DMS 273 (cell line): Measurements from ENCODE around the gene PTPRG.

ENCODE experiments used
- DNase-seq: peaks from one replicate; lab custom pipeline; 2025; ENCODE audit not compliant: unreplicated experiment; lab: John Stamatoyannopoulos, UW

PTPRG gene

DNA sequence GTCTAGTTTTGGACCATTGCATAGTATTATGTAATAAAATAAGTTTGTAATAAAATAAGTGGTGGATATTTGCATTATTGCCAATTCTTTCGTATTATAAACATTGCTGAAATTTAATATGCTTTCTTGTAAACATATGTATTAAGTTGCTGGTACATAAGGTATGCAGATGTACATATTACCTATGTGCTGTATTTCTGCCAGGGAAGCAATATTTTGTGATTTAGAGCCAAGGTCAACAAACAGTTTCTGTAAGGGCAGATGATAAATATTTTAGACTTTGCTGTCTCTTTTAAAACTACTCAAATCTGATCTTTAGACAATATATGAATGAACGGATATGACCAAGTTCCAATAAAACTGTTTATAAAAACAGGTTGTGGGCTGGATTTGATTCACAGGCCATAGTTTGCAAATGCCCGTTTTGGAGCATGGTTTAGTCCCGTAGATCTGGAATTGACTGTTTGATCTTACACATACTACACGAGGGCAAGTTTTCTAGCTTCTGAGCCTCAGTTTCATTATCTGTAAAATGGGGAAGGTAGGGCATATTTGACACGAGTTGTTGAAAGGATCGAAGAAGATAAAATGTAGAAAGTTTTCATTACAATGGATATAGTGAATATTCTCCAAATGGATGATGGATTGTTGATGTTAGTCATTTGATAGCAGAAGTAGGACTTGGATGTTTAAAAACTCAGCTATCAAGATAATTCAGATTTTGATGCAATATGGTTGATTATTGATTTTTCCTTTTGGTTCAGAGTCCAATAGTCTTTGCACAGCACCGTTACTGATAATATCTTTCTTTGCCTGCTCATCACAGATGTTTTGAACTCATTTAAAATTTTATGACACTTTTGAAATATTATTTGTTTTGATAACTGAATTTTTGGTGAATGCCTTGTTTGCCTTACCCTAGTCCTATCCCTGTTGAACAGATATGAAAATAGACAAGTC is 417.4 kb downstream of the PTPRG start:
- DNase-seq: no peak

- no peak for DNase-seq
Observed at GRCh38 chr3:61979638-61980037, 418.3 kb downstream of the PTPRG start.

GRCh38 chr3:61980041-61980440 is 418.7 kb downstream of the PTPRG start:
- DNase-seq: no peak

DNA sequence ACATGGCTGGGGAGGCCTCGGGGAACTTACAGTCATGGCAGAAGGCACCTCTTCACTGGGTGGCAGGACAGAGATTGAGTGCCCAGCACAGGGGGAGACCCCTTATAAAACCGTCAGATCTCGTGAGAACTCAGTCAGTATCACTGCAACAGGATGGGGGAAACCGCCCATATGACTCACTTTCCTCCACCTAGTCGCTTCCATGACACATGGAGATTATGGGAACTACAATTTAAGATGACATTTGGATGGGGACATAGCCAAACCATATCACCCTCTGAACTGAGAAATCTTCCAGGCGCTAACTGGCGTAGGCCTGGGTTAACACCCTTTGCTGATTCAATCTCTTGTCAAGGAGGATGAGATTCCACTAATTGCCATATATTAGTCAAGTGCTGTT is 419.7 kb downstream of the PTPRG start:
- no peak for DNase-seq

DNA sequence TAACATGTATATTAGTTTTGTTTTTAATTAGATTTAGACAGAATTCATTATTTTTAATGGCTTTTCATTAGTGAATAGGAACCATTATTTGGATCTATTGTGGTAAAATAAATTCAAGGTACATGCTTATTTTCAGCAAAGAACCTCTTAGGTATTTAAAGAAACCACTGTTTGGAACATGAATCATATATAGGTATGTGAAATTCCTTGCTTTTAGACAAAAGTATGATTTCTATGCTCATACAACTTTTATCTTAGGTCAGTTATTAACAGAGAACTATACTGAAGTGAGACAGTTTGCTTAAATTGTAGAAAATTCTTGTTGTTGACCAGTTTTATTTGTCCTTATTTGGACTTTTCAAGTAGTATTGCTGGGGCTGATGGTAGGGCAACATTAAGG is 422.1 kb downstream of the PTPRG start:
- DNase-seq: no peak

GRCh38 chr3:61985020-61985419 is 423.6 kb downstream of the PTPRG start:
- DNase-seq: no peak

DNA sequence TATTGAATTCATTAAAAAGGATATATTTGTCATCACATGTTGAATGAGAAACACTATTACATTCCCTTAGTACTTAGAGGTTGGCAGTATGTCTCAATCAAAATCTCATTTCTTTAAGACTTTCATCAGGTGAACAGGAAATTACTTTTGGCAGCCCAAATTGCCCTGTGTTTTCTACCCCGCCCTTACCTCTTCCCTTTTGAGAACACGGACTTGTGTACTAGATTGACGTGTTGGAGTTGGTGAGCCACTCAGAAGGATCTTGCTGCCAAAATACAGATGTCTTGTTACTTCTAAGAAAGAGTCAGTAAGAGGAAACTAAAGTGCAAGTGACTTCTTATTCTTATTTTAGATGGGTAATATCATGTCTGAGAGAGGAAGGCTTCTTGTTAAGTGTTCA is 425.1 kb downstream of the PTPRG start:
- DNase-seq: no peak

GRCh38 chr3:61989681-61990080 is 428.3 kb downstream of the PTPRG start:
- DNase-seq: no peak

DNA sequence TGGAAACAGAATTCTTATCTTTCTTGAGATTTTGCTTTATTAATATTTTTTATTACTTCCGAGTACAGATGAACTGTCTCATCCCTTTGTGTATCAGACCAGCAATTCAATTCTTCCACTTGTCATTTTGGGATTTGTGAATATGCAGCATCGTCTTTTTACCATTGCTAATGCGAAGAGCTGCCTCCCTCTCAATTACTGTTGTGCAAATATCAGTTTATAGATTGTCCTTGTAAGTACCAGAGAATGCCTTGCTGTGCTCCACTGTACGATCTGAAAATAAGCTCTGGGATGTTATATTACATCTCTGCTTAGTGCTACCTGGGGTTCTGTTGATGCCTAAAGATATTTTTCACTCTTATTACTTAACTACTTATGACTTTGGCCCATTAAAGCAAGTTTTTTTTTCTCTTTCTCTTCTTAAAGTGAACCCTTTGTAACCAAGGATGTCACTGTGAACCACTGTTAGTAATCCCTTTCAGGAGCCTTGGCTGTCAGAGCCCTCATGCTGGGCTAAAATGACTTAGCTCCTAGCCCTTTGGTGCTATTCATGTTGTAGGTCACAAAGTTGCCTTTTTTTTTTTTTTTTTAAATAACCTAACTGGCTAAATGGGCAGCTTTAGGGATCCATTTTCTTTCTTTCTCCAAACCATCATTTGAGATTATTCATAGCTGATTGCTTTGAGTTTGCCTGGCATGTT is 429.1 kb downstream of the PTPRG start:
- no peak for DNase-seq

DNA sequence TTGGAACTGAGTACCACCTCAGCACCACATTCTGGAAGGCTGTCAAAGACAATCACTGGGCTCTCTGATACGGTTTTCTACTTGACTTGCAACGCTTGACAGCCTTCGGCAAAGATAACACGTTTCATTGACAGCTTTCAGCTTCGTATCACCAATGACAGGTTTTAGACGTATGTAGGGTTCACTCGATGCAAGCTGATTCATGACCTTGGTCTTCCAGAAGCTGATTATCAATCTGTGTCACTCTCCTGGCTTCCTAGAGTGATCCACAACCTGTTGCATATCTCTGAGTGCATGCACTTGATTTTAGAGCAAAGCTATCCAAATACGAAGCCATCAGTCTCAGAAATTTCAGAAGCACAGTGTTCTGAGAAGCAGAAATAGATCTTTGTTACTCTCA is 430.3 kb downstream of the PTPRG start:
- DNase-seq: no peak

DNA sequence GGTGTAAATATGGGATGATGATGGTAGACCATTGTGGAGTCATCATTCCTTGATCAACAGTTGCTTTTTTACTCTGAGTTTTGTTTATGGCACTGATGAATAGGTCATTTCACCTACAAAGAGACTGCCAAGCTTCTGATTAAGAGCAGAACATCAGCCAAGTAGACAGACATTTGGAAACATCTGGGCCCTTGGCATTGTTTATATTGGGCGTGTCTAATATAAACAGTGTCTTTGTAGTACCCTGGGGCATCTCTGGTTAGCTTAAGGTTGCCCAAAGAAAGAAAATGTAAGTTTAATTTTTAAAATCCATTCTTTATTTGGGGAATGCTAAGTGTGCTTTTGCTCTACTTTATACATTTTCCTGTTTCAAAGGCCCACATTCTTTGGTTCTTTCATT is 435.0 kb downstream of the PTPRG start:
- no peak for DNase-seq

DNA sequence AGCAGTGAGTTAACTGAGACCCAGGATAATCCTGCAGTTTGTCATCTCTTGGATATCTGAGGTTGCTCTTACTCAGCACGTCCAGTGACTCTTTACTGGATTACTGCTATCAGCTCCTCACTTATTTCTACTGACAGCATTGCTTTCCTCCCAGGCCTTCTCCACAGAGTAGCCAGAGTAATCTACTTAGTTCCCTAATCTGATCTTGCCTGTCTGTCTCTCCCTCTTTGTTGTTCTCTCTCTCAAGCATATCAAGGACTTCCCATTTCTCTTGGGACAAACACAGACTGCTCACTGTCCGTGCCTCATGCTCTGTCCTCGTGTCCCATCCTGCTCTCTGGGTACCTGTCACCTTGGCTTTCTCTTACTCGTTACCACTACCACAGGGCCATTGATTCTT is 435.7 kb downstream of the PTPRG start:
- no peak for DNase-seq

- DNase-seq: no peak
Observed at GRCh38 chr3:62003835-62004234, 442.5 kb downstream of the PTPRG start.

DNA sequence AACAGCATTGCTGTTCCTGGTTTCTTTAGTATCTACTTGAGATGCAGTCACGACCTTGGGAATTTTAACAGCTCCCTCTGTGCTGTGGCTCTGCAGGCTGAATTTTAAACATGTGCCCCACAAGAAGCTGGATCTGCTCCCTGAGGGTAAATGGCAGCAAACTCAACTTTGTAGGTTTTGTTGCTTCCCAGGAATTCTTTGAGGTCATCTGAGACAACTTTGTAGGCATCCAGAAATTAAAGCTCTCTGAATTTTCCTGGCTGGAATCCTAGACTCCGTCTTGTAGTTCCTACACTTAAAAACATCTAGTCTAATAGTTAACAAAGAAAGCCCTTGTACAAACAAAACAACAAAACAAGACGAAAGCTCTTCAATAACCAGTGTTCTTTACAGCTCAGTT is 445.7 kb downstream of the PTPRG start:
- no peak for DNase-seq

DNA sequence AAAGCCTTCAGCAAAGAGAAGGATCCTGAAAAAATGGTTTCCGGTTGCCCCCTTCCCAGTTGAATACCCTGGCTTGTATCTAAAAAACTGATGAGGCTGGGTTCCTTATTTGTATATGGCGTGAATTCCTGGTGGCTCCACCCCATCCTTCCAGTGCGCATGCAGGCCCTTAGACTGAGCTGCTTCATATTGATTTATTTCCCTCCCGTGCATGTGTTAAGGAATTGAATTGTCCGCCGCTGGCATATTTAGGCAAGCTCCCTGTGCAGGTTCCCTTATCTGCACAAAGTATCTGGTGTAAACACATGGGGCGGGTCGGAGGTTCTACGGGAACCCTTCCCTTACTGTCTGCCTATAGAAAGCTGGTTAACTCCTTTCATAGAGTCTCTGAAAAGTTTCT is 449.6 kb downstream of the PTPRG start:
- DNase-seq: no peak

- DNase-seq: no peak
Observed at GRCh38 chr3:62011666-62012065, 450.3 kb downstream of the PTPRG start.

DNA sequence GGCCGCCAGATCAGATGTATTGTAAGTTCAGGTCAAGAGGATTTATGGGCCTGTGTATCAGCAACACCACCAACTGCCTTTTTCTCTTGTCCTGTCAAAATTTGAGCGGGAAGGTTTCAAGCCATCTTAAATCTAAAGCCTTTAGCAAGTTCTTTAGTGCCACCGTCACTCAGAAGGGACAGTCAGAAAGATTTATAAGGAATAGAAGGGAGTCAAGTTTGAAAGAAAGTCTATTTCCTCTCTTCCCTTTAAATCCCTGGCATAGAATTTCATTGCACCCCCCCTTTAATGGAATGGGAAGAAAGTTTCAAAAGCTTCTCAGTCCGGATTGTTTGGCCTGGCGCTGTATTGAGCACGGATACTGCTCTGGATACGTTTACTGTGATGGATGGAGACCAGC is 452.6 kb downstream of the PTPRG start:
- no peak for DNase-seq

- DNase-seq: no peak
Observed at GRCh38 chr3:62015111-62015510, 453.7 kb downstream of the PTPRG start.

GRCh38 chr3:62019906-62020305 is 458.5 kb downstream of the PTPRG start:
- DNase-seq: no peak

DNA sequence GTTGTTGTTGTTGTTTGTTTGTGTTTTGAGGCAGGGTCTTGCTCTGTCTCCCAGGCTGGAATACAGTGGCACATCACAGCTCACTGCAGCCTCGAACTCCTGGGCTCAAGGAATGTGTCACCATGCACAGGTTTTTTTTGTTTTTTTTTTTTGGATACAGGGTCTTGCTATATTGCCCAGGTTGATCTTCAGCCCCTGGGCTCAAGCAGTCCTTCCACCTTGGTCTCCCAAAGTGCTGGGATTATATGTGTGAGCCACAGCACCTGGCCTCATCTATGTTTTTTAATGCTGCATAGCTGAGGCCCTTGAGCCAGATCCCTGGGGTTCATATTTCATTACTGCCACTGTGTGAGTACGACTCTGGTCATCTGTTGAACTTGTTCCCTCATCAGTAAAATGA is 459.3 kb downstream of the PTPRG start:
- DNase-seq: no peak

GRCh38 chr3:62022312-62022711 is 460.9 kb downstream of the PTPRG start:
- no peak for DNase-seq

DNA sequence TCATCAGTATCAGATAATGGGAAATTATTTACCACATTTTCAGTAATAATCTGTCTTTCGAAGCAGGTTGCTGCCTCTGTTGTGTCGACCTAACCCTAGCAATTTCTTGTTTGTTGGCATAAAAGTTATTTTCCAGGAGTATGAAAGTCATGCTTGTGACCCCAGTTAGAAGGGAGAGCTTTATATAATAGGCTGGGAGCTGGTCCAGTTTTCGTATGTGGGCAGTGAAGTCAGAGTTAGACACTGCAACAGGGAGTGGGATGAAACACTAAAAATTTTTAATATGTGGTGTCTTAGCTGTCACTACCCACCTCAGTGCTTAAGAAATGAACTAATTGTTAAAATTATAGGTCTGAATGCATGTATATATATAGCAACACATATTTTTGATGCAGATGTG is 463.5 kb downstream of the PTPRG start:
- no peak for DNase-seq
